ENCODE results near the gene C1RL.

The C1RL gene

GRCh38 chr12:7137908-7138307, 28.9 kb upstream of the C1RL start:
- TF ChIP-seq CTCF (IDR thresholded peaks at IDR 0.05; ENCODE audit: low read depth, low read length, missing control alignments), result no peak
- no peak for DNase-seq (ENCODE audit: low read depth)
- H3K4me3 ChIP-seq (ENCODE audit: low read depth, low read length), result no peak overlapping the region

- no peak for DNase-seq (ENCODE audit: low read depth)
- TF ChIP-seq CTCF (IDR thresholded peaks at IDR 0.05; ENCODE audit: low read depth, low read length, missing control alignments), result no peak
- H3K4me3 ChIP-seq (ENCODE audit: low read depth, low read length), result no peak overlapping the region
These were observed 27.7 kb upstream of the C1RL start for GRCh38 chr12:7136676-7137075.

GRCh38 chr12:7136071-7136470, 27.1 kb upstream of the C1RL start:
- H3K4me3 ChIP-seq (ENCODE audit: low read depth, low read length), result no peak overlapping the region
- no peak for DNase-seq (ENCODE audit: low read depth)
- TF ChIP-seq CTCF (IDR thresholded peaks at IDR 0.05; ENCODE audit: low read depth, low read length, missing control alignments), result no peak

- no peak for DNase-seq (ENCODE audit: low read depth)
- H3K4me3 ChIP-seq (ENCODE audit: low read depth, low read length), result no peak overlapping the region
- TF ChIP-seq CTCF (IDR thresholded peaks at IDR 0.05; ENCODE audit: low read depth, low read length, missing control alignments), result no peak
These were observed 25.6 kb upstream of the C1RL start for GRCh38 chr12:7134396-7135166.

- H3K4me3 ChIP-seq (ENCODE audit: low read depth, low read length), result peak overlapping the region; percentile 67
- no peak for TF ChIP-seq CTCF (IDR thresholded peaks at IDR 0.05; ENCODE audit: low read depth, low read length, missing control alignments)
- no peak for DNase-seq (ENCODE audit: low read depth)
These were observed 22.5 kb upstream of the C1RL start for GRCh38 chr12:7131502-7131866.

- TF ChIP-seq CTCF (IDR thresholded peaks at IDR 0.05; ENCODE audit: low read depth, low read length, missing control alignments), result no peak
- H3K4me3 ChIP-seq (ENCODE audit: low read depth, low read length), result peak overlapping the region; percentile 67
- no peak for DNase-seq (ENCODE audit: low read depth)
These were observed 21.9 kb upstream of the C1RL start for GRCh38 chr12:7130701-7131501.

Data from GM12864 (cell line).